Testis (tissue), 3 donors: ENCODE data around the gene MRPL40. TPM values are rescaled to one million over a fixed set of nuclear protein-coding genes. Genes with fewer than 3 reads are reported as not detected.

Experiments
- DNase-seq: peaks from one replicate; pipeline ENCODE4 v3.0.0-alpha.2; 2019
- H3K27ac ChIP-seq, 2 donors: fragments of 200-600 bp; sonication (generic); one replicate each; pipeline ENCODE4 v1.5.1; 2019
- H3K27me3 ChIP-seq: fragments of 200-600 bp; sonication (generic); one replicate; pipeline ENCODE4 v1.5.1; 2019
- H3K36me3 ChIP-seq: fragments of 200-600 bp; sonication (generic); one replicate; pipeline ENCODE4 v1.5.1; 2017; ENCODE audit warnings: low read depth; ENCODE audit errors: missing control alignments
- H3K4me1 ChIP-seq: fragments of 200-600 bp; sonication (generic); one replicate; pipeline ENCODE4 v1.5.1; 2019
- H3K4me3 ChIP-seq, 2 donors: fragments of 200-600 bp; sonication (generic); one replicate each; pipeline ENCODE4 v1.5.1; 2017 to 2019
- H3K9me3 ChIP-seq: fragments of 200-600 bp; sonication (generic); one replicate; pipeline ENCODE4 v1.5.1; 2017
- POLR2A ChIP-seq: fragments of 450-650 bp; IDR thresholded peaks from one replicate; pipeline ENCODE4 v1.6.1; 2017; ENCODE audit warnings: antibody characterized with exemption, mild to moderate bottlenecking, moderate library complexity
- WGBS, 2 donors: methylation state at CpG; one replicate each; pipeline ENCODE4 v1.1.5; 2018; 5-methylcytosine and 5-hydroxymethylcytosine counted together
- intact Hi-C: fragments of 100-400 bp; cut with DNase I; formaldehyde crosslinking; loops from one replicate; pipeline ENCODE4 v1.15.1; 2023; ENCODE audit warnings: low total_unique reads
- polyA plus RNA-seq: library from polyadenylated mRNA; stranded (reverse); fragments of 350-450 nt; fragmentation: Illumina TruSeq; extraction: RNeasy Lipid Tissue Mini Kit (QIAGEN cat#74804); gene quantifications from one replicate; pipeline ENCODE4 v1.2.3, GENCODE V29; 2014; ENCODE audit warnings: low read depth, low replicate concordance; ENCODE audit not compliant: insufficient read depth
- total RNA-seq, 2 donors: library from RNA; depleted of rRNA; stranded (reverse); fragments of >200 nt; gene quantifications; one replicate each; pipeline ENCODE4 v1.2.3, GENCODE V29; 2016
- TF ChIP-seq, protein P1 (sequence below), 3 experiments: fragments of 450-650 bp in 2 of 3; fragments of 200-600 bp in 1 of 3; sonication (generic) in 1 of 3; IDR thresholded peaks; one replicate each; pipeline ENCODE4 v1.5.1; 2016 to 2019; ENCODE audit warnings: antibody characterized with exemption in 3 of 3, mild to moderate bottlenecking in 2 of 3, moderate library complexity in 1 of 3

MRPL40 gene
- total and polyA plus RNA-seq, 3 donors from 2014 or later, result 28.9 to 53.8 (median 29.2) TPM

DNA sequence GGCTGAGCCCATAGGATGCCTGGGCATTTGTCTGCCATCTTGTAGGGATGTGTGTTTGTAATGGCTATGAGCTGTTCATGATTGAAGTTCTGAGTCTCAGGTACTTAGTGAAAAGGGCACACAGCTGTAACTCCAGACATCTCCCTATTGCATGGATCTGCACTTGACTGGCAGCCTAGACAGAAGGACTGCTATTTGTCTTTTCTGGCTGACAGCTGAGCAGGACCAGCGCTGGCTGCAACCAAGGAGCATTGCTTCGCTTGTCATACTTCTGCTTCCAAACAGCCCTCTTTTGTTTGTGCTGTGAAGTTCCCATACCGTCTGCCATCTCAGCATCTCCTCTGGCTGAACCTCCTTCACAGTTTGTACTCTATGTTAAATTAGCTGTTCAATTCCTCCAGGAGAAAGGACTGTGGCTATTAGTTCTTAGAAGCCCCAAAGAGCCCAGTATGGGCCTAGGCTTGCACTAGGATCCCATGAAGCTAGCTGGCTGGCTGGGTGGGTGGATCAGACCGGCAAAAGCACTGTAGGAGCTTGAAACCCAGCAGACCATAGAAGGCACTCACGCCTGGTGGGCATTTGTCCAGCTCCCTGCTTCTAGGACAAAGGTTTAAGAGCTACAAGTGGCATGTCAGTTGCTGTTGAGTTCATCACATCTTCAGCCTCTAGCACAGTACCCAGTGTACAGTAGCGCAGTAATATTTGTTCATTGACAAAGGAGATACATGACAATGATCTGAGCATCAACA is 21.2 kb upstream of the MRPL40 start:
- Histone ChIP-seq H3K27me3 (no peaks in the 10 kb centered on the region), H3K27ac (no peak overlapping the region), H3K4me3 (no peak overlapping the region), H3K36me3 (no peaks in the 10 kb centered on the region), H3K9me3 (no peaks in the 10 kb centered on the region), H3K4me1 (no peaks in the 10 kb centered on the region)
- 92 to 96% methylated on average over 6 of the region's 6 CpGs for WGBS, 2 donors
- intact Hi-C loops, result no loop called here
- no peak for TF ChIP-seq POLR2A
- TF ChIP-seq, protein P1, sequence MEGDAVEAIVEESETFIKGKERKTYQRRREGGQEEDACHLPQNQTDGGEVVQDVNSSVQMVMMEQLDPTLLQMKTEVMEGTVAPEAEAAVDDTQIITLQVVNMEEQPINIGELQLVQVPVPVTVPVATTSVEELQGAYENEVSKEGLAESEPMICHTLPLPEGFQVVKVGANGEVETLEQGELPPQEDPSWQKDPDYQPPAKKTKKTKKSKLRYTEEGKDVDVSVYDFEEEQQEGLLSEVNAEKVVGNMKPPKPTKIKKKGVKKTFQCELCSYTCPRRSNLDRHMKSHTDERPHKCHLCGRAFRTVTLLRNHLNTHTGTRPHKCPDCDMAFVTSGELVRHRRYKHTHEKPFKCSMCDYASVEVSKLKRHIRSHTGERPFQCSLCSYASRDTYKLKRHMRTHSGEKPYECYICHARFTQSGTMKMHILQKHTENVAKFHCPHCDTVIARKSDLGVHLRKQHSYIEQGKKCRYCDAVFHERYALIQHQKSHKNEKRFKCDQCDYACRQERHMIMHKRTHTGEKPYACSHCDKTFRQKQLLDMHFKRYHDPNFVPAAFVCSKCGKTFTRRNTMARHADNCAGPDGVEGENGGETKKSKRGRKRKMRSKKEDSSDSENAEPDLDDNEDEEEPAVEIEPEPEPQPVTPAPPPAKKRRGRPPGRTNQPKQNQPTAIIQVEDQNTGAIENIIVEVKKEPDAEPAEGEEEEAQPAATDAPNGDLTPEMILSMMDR (IDR thresholded peaks at IDR 0.05), result no peak
- DNase-seq, result no peak

DNA sequence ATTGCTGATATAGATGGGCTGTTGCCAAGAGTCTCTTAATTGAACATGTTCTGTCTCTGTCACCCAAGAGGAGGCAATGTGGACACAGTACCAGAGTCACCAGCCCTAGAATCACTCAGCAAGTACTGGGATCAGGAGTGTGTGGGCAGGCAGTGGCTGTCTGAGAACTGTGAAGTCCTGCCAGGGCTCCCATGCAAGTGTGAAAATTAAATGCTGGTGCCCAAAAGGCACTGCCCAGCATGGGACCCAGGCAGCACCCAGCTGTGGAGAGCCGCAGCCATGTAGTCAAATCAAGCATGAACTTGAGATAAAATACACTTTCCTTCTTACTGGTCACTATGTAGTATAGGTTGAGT is 20.7 kb upstream of the MRPL40 start:
- DNase-seq, result no peak
- Histone ChIP-seq H3K36me3 (no peaks in the 10 kb centered on the region), H3K4me1 (no peaks in the 10 kb centered on the region), H3K9me3 (no peaks in the 10 kb centered on the region), H3K27ac (no peak overlapping the region), H3K4me3 (no peak overlapping the region), H3K27me3 (no peaks in the 10 kb centered on the region)
- intact Hi-C loops, result no loop called here
- 100% methylated on average over 1 of the region's 1 CpG for WGBS, 2 donors
- TF ChIP-seq, protein P1 (IDR thresholded peaks at IDR 0.05), result no peak
- TF ChIP-seq POLR2A, result no peak

DNA sequence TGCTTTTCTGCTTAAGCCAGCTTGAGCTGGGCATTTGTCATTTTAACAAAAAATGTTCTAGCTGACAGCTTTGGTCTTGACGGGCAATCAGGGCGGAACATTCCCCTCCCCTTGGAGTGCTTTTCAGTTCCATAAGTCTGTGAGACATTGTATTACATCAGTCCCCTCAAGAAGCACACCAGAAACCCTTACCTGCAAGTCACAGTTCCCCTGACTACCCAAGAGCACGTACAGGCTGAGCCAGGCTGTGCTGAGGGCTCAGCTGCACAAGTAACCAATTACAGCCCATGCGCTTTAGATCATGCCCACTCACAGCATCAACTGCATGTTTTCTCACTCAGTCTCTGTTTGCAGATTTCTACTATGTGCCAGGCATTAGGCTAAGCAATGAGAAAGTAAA is 19.9 kb upstream of the MRPL40 start:
- Histone ChIP-seq H3K36me3 (no peaks in the 10 kb centered on the region), H3K4me3 (no peak overlapping the region), H3K27me3 (no peaks in the 10 kb centered on the region), H3K27ac (no peak overlapping the region), H3K4me1 (no peaks in the 10 kb centered on the region), H3K9me3 (no peaks in the 10 kb centered on the region)
- TF ChIP-seq POLR2A, result no peak
- TF ChIP-seq, protein P1 (IDR thresholded peaks at IDR 0.05), result no peak
- WGBS, 2 donors, result 78 to 91% methylated on average over 4 of the region's 4 CpGs
- intact Hi-C loops, result no loop called here
- no peak for DNase-seq

DNA sequence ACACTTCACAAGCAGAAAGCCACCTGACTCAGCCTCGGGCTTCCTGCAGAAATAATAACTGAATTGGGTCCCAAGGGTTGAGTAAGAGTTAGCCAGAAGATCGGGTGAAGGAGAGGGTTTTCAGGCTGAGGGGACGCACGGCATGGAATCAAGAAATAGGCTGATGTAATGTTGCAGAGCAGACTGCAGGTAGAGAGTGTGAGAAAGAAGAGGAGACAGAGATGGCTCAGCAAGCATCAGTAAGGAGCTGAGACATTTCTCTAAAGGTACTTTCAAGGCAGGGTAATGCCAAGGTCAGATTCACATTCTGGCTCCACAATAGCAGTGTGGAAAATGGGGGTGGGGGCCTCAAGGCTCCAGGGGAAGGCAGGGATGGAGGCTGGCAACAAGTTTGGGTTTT is 19.4 kb upstream of the MRPL40 start:
- Histone ChIP-seq H3K4me3 (no peak overlapping the region), H3K4me1 (no peaks in the 10 kb centered on the region), H3K36me3 (no peaks in the 10 kb centered on the region), H3K27me3 (no peaks in the 10 kb centered on the region), H3K27ac (no peak overlapping the region), H3K9me3 (no peaks in the 10 kb centered on the region)
- TF ChIP-seq, protein P1 (IDR thresholded peaks at IDR 0.05), result no peak
- no peak for TF ChIP-seq POLR2A
- intact Hi-C loops, result no loop called here
- 83 to 86% methylated on average over 4 of the region's 4 CpGs for WGBS, 2 donors
- no peak for DNase-seq

DNA sequence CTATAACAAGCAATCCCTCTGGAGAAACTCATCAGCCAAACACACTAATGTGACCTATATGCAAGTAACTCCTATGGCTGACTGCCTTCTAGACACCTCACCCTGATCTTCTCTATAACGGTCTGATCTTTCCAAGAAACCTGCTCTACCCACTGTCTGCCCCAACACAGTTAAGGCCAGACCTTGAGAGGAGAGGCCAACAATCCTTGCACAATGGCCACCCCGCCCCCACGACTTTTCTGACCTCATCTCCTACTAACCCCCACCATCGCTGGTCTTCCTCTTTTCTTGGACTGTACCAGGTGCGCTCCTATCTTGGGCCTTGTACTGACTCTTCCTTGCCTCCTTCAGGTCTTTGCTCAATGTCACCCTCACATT is 13.3 kb upstream of the MRPL40 start:
- intact Hi-C loops, result no loop called here
- no peak overlapping the region for H3K27ac ChIP-seq

More for the DNA sequence above, 13.3 kb upstream of the MRPL40 start:
- Histone ChIP-seq H3K4me1 (no peaks in the 10 kb centered on the region), H3K9me3 (no peaks in the 10 kb centered on the region), H3K36me3 (no peaks in the 10 kb centered on the region), H3K27me3 (no peaks in the 10 kb centered on the region), H3K4me3 (no peak overlapping the region)
- TF ChIP-seq, protein P1 (IDR thresholded peaks at IDR 0.05), result no peak
- DNase-seq, result no peak
- WGBS, 2 donors, result 80 to 82% methylated on average over 5 of the region's 5 CpGs
